K562 (cell line): ENCODE measurements around the gene CSNK1D. TPM values are rescaled to one million over a fixed set of nuclear protein-coding genes. Genes with fewer than 3 reads are reported as not detected.
A peak's percentile ranks its signal among the peaks of the same experiment; 100 is the strongest.

Experiments used
- ATF2 ChIP-seq: sonication (generic); formaldehyde crosslinking; IDR thresholded peaks from 2 replicates; pipeline ENCODE4 v1.8.1; 2022; ENCODE audit warnings: missing genetic modification reagents
- ATF3 ChIP-seq, 2 experiments: fragments of 450-650 bp in 1 of 2; sonication (generic) in 1 of 2; formaldehyde crosslinking in 1 of 2; IDR thresholded peaks in 1 of 2; conservative IDR thresholded peaks in 1 of 2; 2 replicates each; pipeline versions ENCODE4 v1.6.1 to v1.8.1; 2016 to 2023; ENCODE audit warnings: mild to moderate bottlenecking in 2 of 2, moderate library complexity in 2 of 2, inconsistent platforms in 1 of 2, missing genetic modification reagents in 1 of 2
- NFE2 ChIP-seq: IDR thresholded peaks from 2 replicates; pipeline ENCODE4 v1.6.1; 2014; ENCODE audit warnings: antibody characterized with exemption, low read depth
- NR1H2 ChIP-seq: sonication (generic); formaldehyde crosslinking; IDR thresholded peaks from 2 replicates; pipeline ENCODE4 v1.4.0; 2020; ENCODE audit warnings: mild to moderate bottlenecking, missing genetic modification reagents
- POLR3A ChIP-seq: IDR thresholded peaks from 2 replicates; pipeline ENCODE4 v1.6.1; 2011; ENCODE audit warnings: borderline replicate concordance, mild to moderate bottlenecking, moderate library complexity; ENCODE audit not compliant: insufficient read length, insufficient read depth; ENCODE audit errors: extremely low read depth
- PREB ChIP-seq: sonication (generic); formaldehyde crosslinking; IDR thresholded peaks from 2 replicates; pipeline ENCODE4 v1.8.1; 2023; ENCODE audit warnings: mild to moderate bottlenecking, missing genetic modification reagents
- SETDB1 ChIP-seq: IDR thresholded peaks from one replicate; pipeline ENCODE4 v1.6.1; 2012; ENCODE audit warnings: low read length, control low read depth, inconsistent platforms
- SLC30A9 ChIP-seq: fragments of 250-450 bp; sonication (Bioruptor Pico); IDR thresholded peaks from 2 replicates; pipeline ENCODE4 v1.8.0; 2022; ENCODE audit warnings: mild to moderate bottlenecking, moderate library complexity
- SREBF2 ChIP-seq: sonication (generic); formaldehyde crosslinking; IDR thresholded peaks from 2 replicates; pipeline ENCODE4 v1.4.0; 2020; ENCODE audit warnings: mild to moderate bottlenecking, missing genetic modification reagents
- XRCC4 ChIP-seq: IDR thresholded peaks from one replicate; pipeline ENCODE4 v1.6.1; 2011; ENCODE audit not compliant: insufficient read depth, insufficient read length; ENCODE audit errors: extremely low read depth
- ZNF699 ChIP-seq: fragments of 250-450 bp; sonication (Bioruptor Pico); IDR thresholded peaks from 2 replicates; pipeline ENCODE4 v1.8.0; 2021; ENCODE audit warnings: mild to moderate bottlenecking, moderate library complexity; ENCODE audit not compliant: insufficient replicate concordance
- ZNF785 ChIP-seq: fragments of 250-450 bp; sonication (Bioruptor Pico); IDR thresholded peaks from 2 replicates; pipeline ENCODE4 v1.4.0; 2020; ENCODE audit warnings: mild to moderate bottlenecking
- polyA plus RNA-seq, 8 experiments: library from polyadenylated mRNA; depleted of rRNA in 4 of 8; stranded (reverse) in 5 of 8; unstranded in 3 of 8; fragments of >200 nt; fragmentation: Nextera tagmentation in 2 of 8; fragmentation: Illumina TruSeq in 1 of 8; extraction: Ambion mirVana in 2 of 8; extraction: Trizol in 1 of 8; gene quantifications; 2 replicates each; pipeline versions ENCODE4 v1.2.1 to v1.2.3, GENCODE V29; 2011 to 2014; ENCODE audit warnings: inconsistent platforms in 1 of 8, missing spikeins in 1 of 8
- total RNA-seq, 7 experiments: library from RNA; depleted of rRNA in 6 of 7; stranded (reverse); fragments of >200 nt in 6 of 7; fragmentation: Illumina TruSeq in 2 of 7; extraction: Trizol in 2 of 7; gene quantifications; 2 replicates each; pipeline versions ENCODE4 v1.2.1 to v1.2.3, GENCODE V29; 2011 to 2021; ENCODE audit warnings: low replicate concordance in 1 of 7
- TF ChIP-seq, protein P1 (sequence below), 2 experiments: fragments of 450-650 bp; IDR thresholded peaks; 2 replicates each; pipeline ENCODE4 v1.6.1; 2018; ENCODE audit warnings: mild to moderate bottlenecking in 2 of 2, low read depth in 1 of 2; ENCODE audit not compliant: partially characterized antibody in 2 of 2
- TF ChIP-seq, protein P2 (sequence below): fragments of 250-450 bp; sonication (Bioruptor Pico); IDR thresholded peaks from 2 replicates; pipeline ENCODE4 v1.4.0; 2020; ENCODE audit warnings: mild to moderate bottlenecking, moderate library complexity

Gene CSNK1D
- total and polyA plus RNA-seq, 9 of the 15 experiments (the other 6 are each of a cell fraction or from before 2014, with no cell fraction given), result 6.5 to 133 (median 41.3) TPM

- TF ChIP-seq, protein P1, sequence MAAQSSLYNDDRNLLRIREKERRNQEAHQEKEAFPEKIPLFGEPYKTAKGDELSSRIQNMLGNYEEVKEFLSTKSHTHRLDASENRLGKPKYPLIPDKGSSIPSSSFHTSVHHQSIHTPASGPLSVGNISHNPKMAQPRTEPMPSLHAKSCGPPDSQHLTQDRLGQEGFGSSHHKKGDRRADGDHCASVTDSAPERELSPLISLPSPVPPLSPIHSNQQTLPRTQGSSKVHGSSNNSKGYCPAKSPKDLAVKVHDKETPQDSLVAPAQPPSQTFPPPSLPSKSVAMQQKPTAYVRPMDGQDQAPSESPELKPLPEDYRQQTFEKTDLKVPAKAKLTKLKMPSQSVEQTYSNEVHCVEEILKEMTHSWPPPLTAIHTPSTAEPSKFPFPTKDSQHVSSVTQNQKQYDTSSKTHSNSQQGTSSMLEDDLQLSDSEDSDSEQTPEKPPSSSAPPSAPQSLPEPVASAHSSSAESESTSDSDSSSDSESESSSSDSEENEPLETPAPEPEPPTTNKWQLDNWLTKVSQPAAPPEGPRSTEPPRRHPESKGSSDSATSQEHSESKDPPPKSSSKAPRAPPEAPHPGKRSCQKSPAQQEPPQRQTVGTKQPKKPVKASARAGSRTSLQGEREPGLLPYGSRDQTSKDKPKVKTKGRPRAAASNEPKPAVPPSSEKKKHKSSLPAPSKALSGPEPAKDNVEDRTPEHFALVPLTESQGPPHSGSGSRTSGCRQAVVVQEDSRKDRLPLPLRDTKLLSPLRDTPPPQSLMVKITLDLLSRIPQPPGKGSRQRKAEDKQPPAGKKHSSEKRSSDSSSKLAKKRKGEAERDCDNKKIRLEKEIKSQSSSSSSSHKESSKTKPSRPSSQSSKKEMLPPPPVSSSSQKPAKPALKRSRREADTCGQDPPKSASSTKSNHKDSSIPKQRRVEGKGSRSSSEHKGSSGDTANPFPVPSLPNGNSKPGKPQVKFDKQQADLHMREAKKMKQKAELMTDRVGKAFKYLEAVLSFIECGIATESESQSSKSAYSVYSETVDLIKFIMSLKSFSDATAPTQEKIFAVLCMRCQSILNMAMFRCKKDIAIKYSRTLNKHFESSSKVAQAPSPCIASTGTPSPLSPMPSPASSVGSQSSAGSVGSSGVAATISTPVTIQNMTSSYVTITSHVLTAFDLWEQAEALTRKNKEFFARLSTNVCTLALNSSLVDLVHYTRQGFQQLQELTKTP (IDR thresholded peaks at IDR 0.05; ENCODE audit: low read depth in 1 of 2, partially characterized antibody in 2 of 2), result no peak
- TF ChIP-seq PREB (CRISPR knock-in tag) (no peak), ATF3 (IDR thresholded peaks at IDR 0.05) (peak; percentile 37; the same call in 1 of the 2 replicates), ATF3 (CRISPR knock-in tag; conservative IDR thresholded peaks at IDR 0.05) (no peak), SLC30A9 (CRISPR knock-in tag) (no peak), SETDB1 (no peak), POLR3A (no peak), SREBF2 (CRISPR knock-in tag) (no peak), ZNF699 (CRISPR knock-in tag) (no peak), NR1H2 (no peak), ATF2 (CRISPR knock-in tag) (no peak), NFE2 (no peak), ZNF785 (CRISPR knock-in tag) (no peak), XRCC4 (no peak)
- TF ChIP-seq, protein P2, sequence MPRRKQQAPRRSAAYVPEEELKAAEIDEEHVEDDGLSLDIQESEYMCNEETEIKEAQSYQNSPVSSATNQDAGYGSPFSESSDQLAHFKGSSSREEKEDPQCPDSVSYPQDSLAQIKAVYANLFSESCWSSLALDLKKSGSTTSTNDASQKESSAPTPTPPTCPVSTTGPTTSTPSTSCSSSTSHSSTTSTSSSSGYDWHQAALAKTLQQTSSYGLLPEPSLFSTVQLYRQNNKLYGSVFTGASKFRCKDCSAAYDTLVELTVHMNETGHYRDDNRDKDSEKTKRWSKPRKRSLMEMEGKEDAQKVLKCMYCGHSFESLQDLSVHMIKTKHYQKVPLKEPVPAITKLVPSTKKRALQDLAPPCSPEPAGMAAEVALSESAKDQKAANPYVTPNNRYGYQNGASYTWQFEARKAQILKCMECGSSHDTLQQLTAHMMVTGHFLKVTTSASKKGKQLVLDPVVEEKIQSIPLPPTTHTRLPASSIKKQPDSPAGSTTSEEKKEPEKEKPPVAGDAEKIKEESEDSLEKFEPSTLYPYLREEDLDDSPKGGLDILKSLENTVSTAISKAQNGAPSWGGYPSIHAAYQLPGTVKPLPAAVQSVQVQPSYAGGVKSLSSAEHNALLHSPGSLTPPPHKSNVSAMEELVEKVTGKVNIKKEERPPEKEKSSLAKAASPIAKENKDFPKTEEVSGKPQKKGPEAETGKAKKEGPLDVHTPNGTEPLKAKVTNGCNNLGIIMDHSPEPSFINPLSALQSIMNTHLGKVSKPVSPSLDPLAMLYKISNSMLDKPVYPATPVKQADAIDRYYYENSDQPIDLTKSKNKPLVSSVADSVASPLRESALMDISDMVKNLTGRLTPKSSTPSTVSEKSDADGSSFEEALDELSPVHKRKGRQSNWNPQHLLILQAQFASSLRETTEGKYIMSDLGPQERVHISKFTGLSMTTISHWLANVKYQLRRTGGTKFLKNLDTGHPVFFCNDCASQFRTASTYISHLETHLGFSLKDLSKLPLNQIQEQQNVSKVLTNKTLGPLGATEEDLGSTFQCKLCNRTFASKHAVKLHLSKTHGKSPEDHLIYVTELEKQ (CRISPR knock-in tag), result no peak
Observed at GRCh38 chr17:82292251-82293154, 19.0 kb upstream of the CSNK1D start (continued).
